CD4-positive, alpha-beta T cell treated with Interleukin-17A for 4 hours (primary cell): ENCODE results near the gene ATG10.
"Not testable (repeated sequence)": the region's sequence is repeated elsewhere in the genome, so short reads cannot be mapped to it uniquely, and the experiment has no call there.

ENCODE experiments used
- DNase-seq: peaks from one replicate; pipeline ENCODE4 v3.0.0-alpha.2; 2020; ENCODE audit warnings: mixed read lengths

The ATG10 gene

GRCh38 chr5:81971712-81972491, at the start of gene ATG10:
Gene ATG10, plus strand, starts transcription at chr5:81972023. Its CDS starts 15,548 bp downstream, at chr5:81987571.
- DNase-seq = peak; percentile 90

- no peak for DNase-seq
These were observed 49.0 kb upstream of the ATG10 start for GRCh38 chr5:81922854-81923279.

GRCh38 chr5:81924442-81924841, 47.4 kb upstream of the ATG10 start:
- DNase-seq = no peak

- no peak for DNase-seq
These were observed 46.8 kb upstream of the ATG10 start for GRCh38 chr5:81925009-81925408.

- DNase-seq = no peak
These were observed 45.8 kb upstream of the ATG10 start for GRCh38 chr5:81925981-81926380.

GRCh38 chr5:81936066-81936465, 35.8 kb upstream of the ATG10 start:
- no peak for DNase-seq

- DNase-seq = no peak
These were observed 35.1 kb upstream of the ATG10 start for GRCh38 chr5:81936750-81937149.

GRCh38 chr5:81942746-81943145, 29.1 kb upstream of the ATG10 start:
- no peak for DNase-seq

GRCh38 chr5:81948349-81948748, 23.5 kb upstream of the ATG10 start:
- DNase-seq = no peak

GRCh38 chr5:81949462-81949861, 22.4 kb upstream of the ATG10 start:
- DNase-seq = no peak

- no peak for DNase-seq
These were observed 20.8 kb upstream of the ATG10 start for GRCh38 chr5:81950996-81951395.

- not testable (repeated sequence) for DNase-seq
These were observed 17.0 kb upstream of the ATG10 start for GRCh38 chr5:81954796-81955195.

- DNase-seq = not testable (repeated sequence)
These were observed 13.7 kb upstream of the ATG10 start for GRCh38 chr5:81958129-81958528.

- no peak for DNase-seq
These were observed 10.0 kb upstream of the ATG10 start for GRCh38 chr5:81961651-81962440.

- DNase-seq = no peak
These were observed 8.3 kb upstream of the ATG10 start for GRCh38 chr5:81963544-81963943.

GRCh38 chr5:81965524-81965923, 6.3 kb upstream of the ATG10 start:
- no peak for DNase-seq

GRCh38 chr5:81969226-81969625, 2.6 kb upstream of the ATG10 start:
- DNase-seq = no peak

- no peak for DNase-seq
These were observed 1.9 kb upstream of the ATG10 start for GRCh38 chr5:81969912-81970311.

- DNase-seq = peak; percentile 29
These were observed 612 bp upstream of the ATG10 start for GRCh38 chr5:81971111-81971711.

- no peak for DNase-seq
These were observed 615 bp downstream of the ATG10 start for GRCh38 chr5:81972492-81972783.

- no peak for DNase-seq
These were observed 8.3 kb downstream of the ATG10 start for GRCh38 chr5:81980160-81980559.

- DNase-seq = no peak
These were observed 8.9 kb downstream of the ATG10 start for GRCh38 chr5:81980598-81981260.

GRCh38 chr5:81982172-81982685, 10.4 kb downstream of the ATG10 start:
- not testable (repeated sequence) for DNase-seq
